Measurements from ENCODE around the gene AKIP1.
"Not testable (repeated sequence)": the region's sequence is repeated elsewhere in the genome, so short reads cannot be mapped to it uniquely, and the experiment has no call there.

AKIP1 gene, protein sequence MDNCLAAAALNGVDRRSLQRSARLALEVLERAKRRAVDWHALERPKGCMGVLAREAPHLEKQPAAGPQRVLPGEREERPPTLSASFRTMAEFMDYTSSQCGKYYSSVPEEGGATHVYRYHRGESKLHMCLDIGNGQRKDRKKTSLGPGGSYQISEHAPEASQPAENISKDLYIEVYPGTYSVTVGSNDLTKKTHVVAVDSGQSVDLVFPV

DNA sequence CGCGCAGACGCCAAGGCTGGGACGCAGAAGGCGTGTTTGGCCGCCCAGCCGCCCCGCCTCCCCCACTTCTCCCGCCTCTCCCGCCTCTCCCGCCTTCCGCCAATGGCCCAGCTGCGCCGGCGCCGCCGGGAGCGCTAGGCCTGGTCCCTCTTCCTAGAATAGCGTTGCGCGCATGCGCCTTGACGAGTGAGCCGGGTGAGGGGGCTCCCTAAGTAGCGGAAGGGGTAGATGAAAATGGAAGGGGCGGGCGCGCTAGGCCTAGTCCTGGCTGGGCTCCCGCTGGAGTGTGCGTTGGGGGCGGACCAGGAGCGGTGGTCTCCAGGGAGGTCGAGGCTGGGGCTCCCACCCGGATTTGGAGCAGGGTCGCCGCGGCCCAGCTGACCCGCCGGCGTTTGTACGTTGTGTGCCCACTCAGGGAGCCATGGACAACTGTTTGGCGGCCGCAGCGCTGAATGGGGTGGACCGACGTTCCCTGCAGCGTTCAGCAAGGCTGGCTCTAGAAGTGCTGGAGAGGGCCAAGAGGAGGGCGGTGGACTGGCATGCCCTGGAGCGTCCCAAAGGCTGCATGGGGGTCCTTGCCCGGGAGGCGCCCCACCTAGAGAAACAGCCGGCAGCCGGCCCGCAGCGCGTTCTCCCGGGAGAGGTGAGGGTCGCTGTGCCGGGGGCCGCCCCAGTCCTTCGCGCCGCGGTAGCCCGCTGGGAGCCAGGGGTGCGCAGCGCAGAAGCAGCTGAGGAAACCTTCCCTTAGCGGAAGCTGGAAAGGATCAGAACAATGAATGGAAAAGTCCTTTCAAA, at the start of gene AKIP1:
Gene AKIP1 (plus strand): TSS at position 161 of the 795 bp plus-strand sequence. CDS start 261 bp downstream, at position 422.
- peak; percentile 50 to 58 for DNase-seq (ENCODE audit: low read depth in 2 of 2, low spot score in 1 of 2)

DNA sequence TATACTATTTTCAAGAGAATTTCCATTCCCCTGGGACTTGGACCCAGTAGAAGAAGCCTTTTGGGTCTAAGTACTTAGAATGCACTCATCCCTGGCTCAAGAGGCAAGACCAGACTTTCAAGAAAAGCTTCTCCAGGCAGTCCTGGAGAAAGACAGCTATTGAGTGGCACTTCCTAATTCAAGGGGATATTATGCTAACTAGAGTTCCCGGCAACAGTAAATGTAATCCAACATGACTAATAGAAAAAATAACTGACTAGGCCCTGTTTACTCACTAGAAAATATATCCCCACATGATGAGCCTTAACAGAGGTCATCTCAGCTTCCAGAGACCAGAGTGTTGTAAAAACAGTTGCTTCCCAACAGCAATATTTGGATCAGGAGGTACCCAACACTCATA, 47.2 kb upstream of the AKIP1 start:
- DNase-seq (ENCODE audit: low read depth in 2 of 2, low spot score in 1 of 2): no peak

DNA sequence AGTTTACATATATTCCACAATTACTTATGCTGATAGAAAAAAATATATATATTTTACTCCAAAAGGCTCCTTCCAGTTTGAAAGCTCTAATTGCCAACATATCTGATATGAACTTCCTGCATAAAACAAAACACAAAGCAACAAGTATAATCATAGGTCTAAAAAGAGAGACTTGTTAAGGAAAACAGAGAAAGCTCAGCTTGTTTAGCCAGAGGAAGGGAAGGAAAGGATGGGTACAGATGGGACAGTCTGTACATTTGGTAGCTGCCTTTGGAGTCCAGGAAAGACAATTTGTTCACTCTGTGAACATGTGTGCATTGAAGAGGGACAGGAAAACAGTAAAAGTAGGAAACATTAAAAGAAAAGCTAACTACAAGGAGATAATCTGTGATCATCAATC, 45.7 kb upstream of the AKIP1 start:
- no peak for DNase-seq (ENCODE audit: low read depth in 2 of 2, low spot score in 1 of 2)

DNA sequence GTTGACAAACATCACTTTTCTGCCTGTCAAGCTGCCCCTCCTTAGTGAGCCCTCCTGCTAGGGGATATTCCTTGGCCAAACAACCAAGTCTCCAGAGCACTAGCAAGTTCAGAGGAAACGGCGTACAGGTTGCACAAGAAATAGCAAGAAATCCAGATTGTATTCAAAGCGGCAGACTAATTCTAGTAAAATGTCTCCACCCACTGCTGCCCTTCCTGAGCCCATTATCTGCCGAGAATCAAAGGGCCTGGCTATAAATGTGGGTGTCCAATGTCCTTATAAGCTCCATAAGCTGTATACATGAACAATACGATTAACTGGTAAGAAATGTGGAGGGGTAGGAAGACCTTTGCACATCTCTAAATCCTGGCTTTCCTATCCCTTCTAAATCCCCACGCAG, 44.0 kb upstream of the AKIP1 start:
- no peak for DNase-seq (ENCODE audit: low read depth in 2 of 2, low spot score in 1 of 2)

DNA sequence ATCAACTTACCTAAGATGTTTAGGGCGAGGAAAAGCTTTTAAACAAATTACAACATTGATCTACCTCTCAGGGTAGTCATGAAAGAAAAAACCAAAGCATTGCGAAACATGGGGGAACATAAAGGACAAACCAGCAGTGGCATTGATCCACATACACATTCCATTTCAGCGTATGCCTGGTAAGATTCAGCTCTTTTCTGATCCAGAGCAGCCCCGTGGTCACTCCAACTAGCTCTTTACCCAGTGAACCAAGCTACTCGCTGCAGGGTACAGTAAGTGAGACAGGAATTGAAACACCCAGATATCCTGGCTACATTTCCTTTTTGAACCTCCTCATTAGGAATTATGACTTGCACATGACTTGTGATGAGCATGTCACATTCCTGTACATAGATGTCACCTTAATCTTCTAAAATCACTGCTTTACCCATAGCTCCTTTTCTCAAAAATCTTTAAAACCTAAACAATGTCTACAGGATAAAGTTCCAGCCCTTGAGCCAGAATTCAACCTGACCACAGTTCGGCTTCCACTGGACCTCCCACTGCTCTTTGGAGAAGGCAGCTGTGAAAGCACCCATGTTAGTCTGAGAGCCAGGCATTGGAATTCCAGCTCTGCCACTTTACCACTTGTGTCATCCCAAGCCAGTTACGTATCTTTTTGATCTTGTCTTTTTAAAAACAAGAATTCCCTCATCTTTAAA, 42.9 kb upstream of the AKIP1 start:
- DNase-seq (ENCODE audit: low read depth in 2 of 2, low spot score in 1 of 2): no peak

GRCh38 chr11:8870411-8871170, 40.4 kb upstream of the AKIP1 start:
- no peak for DNase-seq (ENCODE audit: low read depth in 2 of 2, low spot score in 1 of 2)

GRCh38 chr11:8871171-8871775, 39.7 kb upstream of the AKIP1 start:
- DNase-seq (ENCODE audit: low read depth in 2 of 2, low spot score in 1 of 2): no peak

GRCh38 chr11:8871962-8872361, 39.0 kb upstream of the AKIP1 start:
- no peak for DNase-seq (ENCODE audit: low read depth in 2 of 2, low spot score in 1 of 2)

GRCh38 chr11:8873741-8874405, 37.1 kb upstream of the AKIP1 start:
- no peak for DNase-seq (ENCODE audit: low read depth in 2 of 2, low spot score in 1 of 2)

GRCh38 chr11:8878771-8879170, 32.2 kb upstream of the AKIP1 start:
- DNase-seq (ENCODE audit: low read depth in 2 of 2, low spot score in 1 of 2): no peak

- DNase-seq (ENCODE audit: low read depth in 2 of 2, low spot score in 1 of 2): not testable (repeated sequence)
Measured at GRCh38 chr11:8881585-8881984, 29.4 kb upstream of the AKIP1 start.

DNA sequence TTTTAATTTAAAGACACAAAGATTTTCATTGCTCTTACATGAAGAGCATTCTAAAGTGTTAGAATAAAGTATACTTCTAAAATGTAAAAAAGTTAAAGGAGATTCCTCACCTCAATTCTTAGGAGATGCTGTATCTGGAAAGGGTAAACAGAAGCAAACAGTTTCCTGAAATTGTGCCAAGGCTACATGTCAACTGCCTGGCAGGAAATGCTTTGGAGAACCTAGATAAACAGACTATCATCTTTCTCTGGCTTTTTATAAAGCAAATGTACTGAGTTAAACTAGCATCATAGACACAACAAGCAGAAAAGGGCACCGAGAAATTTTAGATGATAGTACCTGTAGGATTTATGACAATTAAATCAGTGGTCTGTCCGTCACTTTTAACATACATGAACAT, 24.7 kb upstream of the AKIP1 start:
- no peak for DNase-seq (ENCODE audit: low read depth in 2 of 2, low spot score in 1 of 2)

- not testable (repeated sequence) for DNase-seq (ENCODE audit: low read depth in 2 of 2, low spot score in 1 of 2)
Measured at GRCh38 chr11:8891185-8891584, 19.8 kb upstream of the AKIP1 start.

DNA sequence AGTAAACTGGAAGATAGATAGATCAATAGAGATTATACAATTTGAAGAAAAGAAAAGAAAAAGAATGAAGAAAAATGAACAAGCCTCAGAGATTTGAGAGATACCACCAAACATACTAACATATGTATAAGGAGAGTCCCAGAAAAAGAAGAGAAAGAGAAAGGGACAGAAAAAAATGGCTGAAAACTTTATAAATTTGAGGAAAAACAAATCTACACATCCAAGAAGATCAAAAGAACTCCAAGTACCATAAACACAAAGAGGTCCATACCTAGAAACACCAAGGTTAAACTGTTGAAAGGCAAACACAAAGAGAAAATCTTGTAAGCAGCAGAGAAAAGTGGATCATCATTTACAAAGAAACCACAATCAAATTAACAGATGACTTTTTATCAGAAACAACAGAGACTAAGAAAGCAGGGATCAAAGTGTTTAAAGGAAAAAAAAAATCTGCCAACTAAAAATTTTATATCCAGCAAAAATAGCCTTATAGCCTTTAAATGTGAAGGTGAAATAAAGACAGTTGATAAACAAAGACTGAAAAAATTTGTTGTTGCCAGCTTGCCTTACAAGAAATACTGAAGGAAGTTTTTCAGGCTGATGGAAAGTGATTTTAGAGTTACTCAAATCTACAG, 11.8 kb upstream of the AKIP1 start:
- DNase-seq (ENCODE audit: low read depth in 2 of 2, low spot score in 1 of 2): no peak

DNA sequence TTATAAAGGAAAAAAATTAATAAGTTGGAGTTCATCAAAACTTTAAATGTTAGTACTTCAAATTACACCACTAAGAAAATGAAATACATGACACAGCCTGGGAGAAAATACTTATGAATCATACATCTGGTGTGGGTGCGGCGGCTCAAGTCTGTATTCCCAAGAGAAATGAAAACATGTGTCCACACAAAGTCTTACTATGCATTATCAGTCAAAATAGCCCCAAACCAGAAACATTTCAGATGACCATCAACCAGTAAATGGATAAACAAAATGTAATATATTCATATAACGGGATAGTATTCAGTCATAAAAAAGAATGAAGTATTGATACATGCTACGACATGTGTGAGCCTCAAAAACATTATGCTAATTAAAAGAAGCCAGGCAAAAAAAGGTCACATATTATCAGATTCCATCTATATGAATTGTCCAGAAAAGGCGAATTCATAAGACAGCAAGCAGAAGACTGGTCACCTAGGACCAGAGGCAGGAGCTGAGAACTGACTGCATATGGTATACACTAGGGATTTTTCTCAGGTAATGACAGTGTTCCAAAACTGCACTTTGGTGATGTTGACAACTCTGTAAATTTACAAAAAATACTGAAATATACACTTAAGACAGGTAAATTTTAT, 5.3 kb upstream of the AKIP1 start:
- DNase-seq (ENCODE audit: low read depth in 2 of 2, low spot score in 1 of 2): no peak

GRCh38 chr11:8907116-8907515, 3.9 kb upstream of the AKIP1 start:
- DNase-seq (ENCODE audit: low read depth in 2 of 2, low spot score in 1 of 2): no peak

DNA sequence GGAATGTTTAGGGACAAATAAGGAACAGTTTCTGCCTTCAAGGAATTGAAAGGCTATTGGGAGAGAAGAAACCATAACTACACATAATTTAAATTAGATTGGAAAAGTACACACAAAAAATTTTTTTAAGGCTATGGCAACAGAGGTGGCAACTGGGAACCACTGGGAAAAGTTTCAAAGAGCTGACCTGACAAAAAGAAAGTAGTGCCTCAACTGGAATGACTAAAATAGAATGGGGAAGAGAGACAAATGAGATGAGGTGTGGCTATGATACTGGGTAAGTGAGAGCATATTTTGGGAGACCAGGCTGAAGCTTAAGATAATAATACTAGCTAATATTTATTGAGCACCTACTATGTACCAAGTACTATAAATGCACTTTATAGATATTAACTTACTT, 2.9 kb upstream of the AKIP1 start:
- no peak for DNase-seq (ENCODE audit: low read depth in 2 of 2, low spot score in 1 of 2)

DNA sequence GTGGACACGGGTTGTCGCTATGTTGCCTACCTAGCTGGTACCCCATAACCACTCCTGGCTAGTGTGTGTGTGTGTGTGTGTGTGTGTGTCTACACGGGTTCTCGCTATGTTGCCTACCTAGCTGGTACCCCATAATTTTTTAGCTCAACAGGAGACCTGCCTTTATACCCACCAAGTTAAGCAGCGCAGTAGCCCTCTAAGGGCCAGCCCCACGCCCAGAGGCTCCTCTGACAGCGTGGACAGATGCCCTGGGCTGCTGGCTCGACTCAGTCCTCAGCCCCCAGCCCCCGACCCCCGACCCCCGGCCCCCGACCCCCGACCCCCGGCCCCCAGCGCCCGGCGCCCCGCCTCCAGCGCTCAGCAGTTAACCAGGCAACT, 351 bp upstream of the AKIP1 start:
- DNase-seq (ENCODE audit: low read depth in 2 of 2, low spot score in 1 of 2): no peak

DNA sequence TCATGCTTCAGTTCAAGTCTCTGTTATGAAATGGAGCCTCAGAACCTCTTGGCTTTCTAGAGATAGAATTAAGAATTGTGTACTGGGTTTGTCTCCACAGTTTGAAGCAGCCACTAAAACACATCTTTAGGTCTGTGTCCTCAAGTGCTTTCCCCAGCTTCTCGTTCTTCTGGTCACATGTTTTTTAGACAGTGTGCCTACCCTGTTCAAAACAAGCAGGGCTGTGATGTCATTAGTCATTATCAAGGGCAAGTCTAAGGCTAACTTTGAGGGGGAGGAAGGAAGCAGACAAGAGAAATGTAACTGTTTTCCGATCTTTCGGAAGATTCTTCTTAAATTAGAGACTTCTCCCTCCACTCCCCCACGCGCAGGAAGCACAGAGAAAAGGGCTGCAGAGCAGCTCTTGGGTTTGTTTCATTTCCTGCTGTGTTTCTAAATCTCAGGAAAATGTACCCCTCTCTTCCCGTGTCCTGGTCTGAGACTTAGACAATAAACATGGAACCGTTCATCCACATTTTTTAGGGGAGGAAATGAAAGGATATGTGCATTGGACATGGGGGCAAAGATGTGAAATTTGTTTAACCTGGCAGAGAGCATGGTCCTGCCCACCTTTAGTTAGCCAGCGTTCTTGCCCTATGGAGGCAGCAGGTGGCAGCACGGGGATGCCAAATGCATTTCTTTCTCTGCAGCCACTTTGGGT, 3.1 kb downstream of the AKIP1 start:
- DNase-seq (ENCODE audit: low read depth in 2 of 2, low spot score in 1 of 2): no peak

Measured in stimulated activated CD8-positive, alpha-beta memory T cell treated with anti-CD3 and anti-CD28 coated beads, Interleukin-4, amount 100 ng/mL, for 1 hour (primary cell).